ENCODE results near the gene VAMP5. TPM values are rescaled to one million over a fixed set of nuclear protein-coding genes. Genes with fewer than 3 reads are reported as not detected.

The VAMP5 gene
- total and polyA plus RNA-seq, 10 of the 15 experiments (the other 5 are each of a cell fraction or from before 2014, with no cell fraction given), result 3.8 to 52.7 (median 24.1) TPM

GRCh38 chr2:85561280-85562212 lies 22.7 kb upstream of the VAMP5 start, which contains the start of gene GGCX (continued):
- TF ChIP-seq ATF2 (IDR thresholded peaks at IDR 0.05; ENCODE audit: low read length) (no peak), SMAD5 (IDR thresholded peaks at IDR 0.05; ENCODE audit: low read depth) (peak; percentile 80; the same call in 1 of the 2 replicates), POLR2AphosphoS2 (IDR thresholded peaks at IDR 0.05; ENCODE audit: low read depth, low read length) (peak; percentile 90), SP1 (IDR thresholded peaks at IDR 0.05; ENCODE audit: low read depth, low read length) (peak; percentile 46), USF2 (IDR thresholded peaks at IDR 0.05; ENCODE audit: borderline replicate concordance, low read depth, low read length) (no peak), HDAC2 (IDR thresholded peaks at IDR 0.05) (no peak), RB1 (IDR thresholded peaks at IDR 0.05; ENCODE audit: borderline replicate concordance) (peak; percentile 72; the same call in 1 of the 2 replicates), IKZF2 (IDR thresholded peaks at IDR 0.05) (no peak), DPF2 (IDR thresholded peaks at IDR 0.05) (no peak), BACH1 (IDR thresholded peaks at IDR 0.05; ENCODE audit: borderline replicate concordance) (0 out of 2 replicates have a peak, but pooled peaks have one; percentile 28), POLR2A (IDR thresholded peaks at IDR 0.05; ENCODE audit: low read depth, low read length) (peak; percentile 97), MAX (IDR thresholded peaks at IDR 0.05; ENCODE audit: low read depth, low read length) (no peak), ZNF687 (IDR thresholded peaks at IDR 0.05) (no peak), NFYB (IDR thresholded peaks at IDR 0.05; ENCODE audit: insufficient read depth, low read depth, low read length) (no peak), ATF7 (IDR thresholded peaks at IDR 0.05; ENCODE audit: low read depth) (peak; percentile 28; the same call in 1 of the 2 replicates), MYC (IDR thresholded peaks at IDR 0.05; ENCODE audit: insufficient read depth, insufficient read length, insufficient replicate concordance, low read length, severe bottlenecking) (peak; percentile 46), BCL11A (IDR thresholded peaks at IDR 0.05; ENCODE audit: low read depth, low read length) (no peak), CBX5 (IDR thresholded peaks at IDR 0.05; ENCODE audit: low read depth) (no peak), STAT3 (IDR thresholded peaks at IDR 0.05; ENCODE audit: low read depth, low read length) (no peak), FOXM1 (IDR thresholded peaks at IDR 0.05; ENCODE audit: low read depth, low read length) (no peak), ZBTB33 (IDR thresholded peaks at IDR 0.05) (no peak), KAT2A (conservative IDR thresholded peaks at IDR 0.05; ENCODE audit: control insufficient read depth, low read depth, low read length) (no peak), JUND (IDR thresholded peaks at IDR 0.05; ENCODE audit: low read depth, low read length) (no peak)

Data from GM12878 (cell line).